CD14-positive monocyte (primary cell): ENCODE results near the gene SCN4A. TPM values are rescaled to one million over a fixed set of nuclear protein-coding genes. Genes with fewer than 3 reads are reported as not detected.
A peak's percentile ranks its signal among the peaks of the same experiment; 100 is the strongest.
"Not testable (repeated sequence)": the region's sequence is repeated elsewhere in the genome, so short reads cannot be mapped to it uniquely, and the experiment has no call there.

ENCODE experiments used
- DNase-seq, 3 donors: peaks; one replicate each; pipeline ENCODE4 v3.0.0-alpha.2; 2011 to 2022
- H2AFZ ChIP-seq: 2 replicates; pipeline ENCODE4 v1.6.0; 2012; ENCODE audit warnings: mild to moderate bottlenecking, low read depth, low read length, inconsistent platforms; ENCODE audit not compliant: insufficient read depth, poor library complexity, severe bottlenecking
- H3K27ac ChIP-seq, 2 donors: 1 replicate in 1 of 2; 2 replicates in 1 of 2; pipeline ENCODE4 v1.5.1; 2012 to 2013; ENCODE audit warnings: low read length in 2 of 2, control low read depth in 1 of 2, inconsistent platforms in 1 of 2, low read depth in 1 of 2, mild to moderate bottlenecking in 1 of 2
- H3K27me3 ChIP-seq, 2 donors: one replicate each; pipeline versions ENCODE4 v1.6.0 to v1.6.1; 2011 to 2013; ENCODE audit warnings: low read length in 2 of 2; ENCODE audit not compliant: control insufficient read depth in 2 of 2, insufficient read depth in 2 of 2
- H3K36me3 ChIP-seq, 2 donors: replicated peaks in 1 of 2; 1 replicate in 1 of 2; 2 replicates in 1 of 2; pipeline versions ENCODE4 v1.5.1 to v1.6.1; 2012 to 2013; ENCODE audit warnings: low read length in 2 of 2, control low read depth in 1 of 2, inconsistent platforms in 1 of 2, mild to moderate bottlenecking in 1 of 2; ENCODE audit not compliant: insufficient read depth in 2 of 2, control insufficient read depth in 1 of 2
- H3K4me1 ChIP-seq, 2 donors: 1 replicate in 1 of 2; 2 replicates in 1 of 2; pipeline versions ENCODE4 v1.5.1 to v1.6.1; 2012 to 2013; ENCODE audit warnings: low read length in 2 of 2, control low read depth in 1 of 2, inconsistent platforms in 1 of 2, mild to moderate bottlenecking in 1 of 2, moderate library complexity in 1 of 2; ENCODE audit not compliant: insufficient read depth in 2 of 2, control insufficient read depth in 1 of 2
- H3K4me2 ChIP-seq: replicated peaks from 2 replicates; pipeline ENCODE3; 2012; ENCODE audit warnings: low read length, moderate library complexity, mild to moderate bottlenecking; ENCODE audit not compliant: poor library complexity, severe bottlenecking; ENCODE audit errors: extremely low read depth
- H3K4me3 ChIP-seq, 3 experiments: fragments of 200-600 bp in 1 of 3; sonication (generic) in 1 of 3; replicated peaks in 1 of 3; 1 replicate in 2 of 3; 2 replicates in 1 of 3; pipeline ENCODE4 v1.5.1; 2011 to 2013; ENCODE audit warnings: low read length in 3 of 3, mild to moderate bottlenecking in 3 of 3, control low read depth in 2 of 3, low read depth in 2 of 3, inconsistent platforms in 1 of 3, moderate library complexity in 1 of 3
- H3K79me2 ChIP-seq: 2 replicates; pipeline ENCODE4 v1.6.0; 2012; ENCODE audit warnings: mild to moderate bottlenecking, control low read depth, inconsistent platforms, low read length, moderate library complexity; ENCODE audit not compliant: insufficient read depth
- H3K9ac ChIP-seq: 2 replicates; pipeline ENCODE4 v1.6.0; 2017; ENCODE audit warnings: low read length, mild to moderate bottlenecking; ENCODE audit not compliant: insufficient read depth, poor library complexity, severe bottlenecking
- H3K9me3 ChIP-seq, 2 donors: replicated peaks in 1 of 2; 1 replicate in 1 of 2; 2 replicates in 1 of 2; pipeline versions ENCODE4 v1.5.1 to v1.6.1; 2012 to 2013; ENCODE audit warnings: low read length in 2 of 2, control low read depth in 1 of 2; ENCODE audit not compliant: control insufficient read depth in 1 of 2, insufficient read depth in 1 of 2
- H4K20me1 ChIP-seq: 2 replicates; pipeline ENCODE4 v1.6.0; 2012; ENCODE audit warnings: mild to moderate bottlenecking, low read length, control low read depth, moderate library complexity; ENCODE audit not compliant: insufficient read depth
- H3K27ac Mint-ChIP-seq, 7 donors: one replicate each; pipeline ENCODE4 v1.8.0; 2020; ENCODE audit warnings: mild to moderate bottlenecking in 7 of 7, mixed read lengths in 7 of 7, moderate library complexity in 6 of 7, inconsistent platforms in 2 of 7
- H3K27me3 Mint-ChIP-seq, 3 donors: one replicate each; pipeline ENCODE4 v1.8.0; 2021 to 2022; ENCODE audit warnings: low read depth in 3 of 3, mild to moderate bottlenecking in 3 of 3, mixed read lengths in 3 of 3, moderate library complexity in 3 of 3, inconsistent platforms in 1 of 3
- H3K36me3 Mint-ChIP-seq, 2 donors: one replicate each; pipeline ENCODE4 v1.8.0; 2020; ENCODE audit warnings: mixed read lengths in 2 of 2, inconsistent platforms in 1 of 2, mild to moderate bottlenecking in 1 of 2
- H3K4me1 Mint-ChIP-seq: one replicate; pipeline ENCODE4 v1.8.0; 2020; ENCODE audit warnings: mild to moderate bottlenecking, mixed read lengths
- H3K4me3 Mint-ChIP-seq, 2 donors: one replicate each; pipeline ENCODE4 v1.8.0; 2020; ENCODE audit warnings: mild to moderate bottlenecking in 2 of 2, mixed read lengths in 2 of 2, moderate library complexity in 1 of 2
- H3K9me3 Mint-ChIP-seq, 7 donors: one replicate each; pipeline ENCODE4 v1.8.0; 2020 to 2022; ENCODE audit warnings: mixed read lengths in 7 of 7, mild to moderate bottlenecking in 6 of 7, moderate library complexity in 6 of 7, inconsistent platforms in 2 of 7
- WGBS: methylation state at CpG from one replicate; pipeline ENCODE4 v1.1.5; 2013; ENCODE audit warnings: missing lambda C conversion rate; ENCODE audit not compliant: insufficient coverage; 5-methylcytosine and 5-hydroxymethylcytosine counted together
- intact Hi-C, 2 donors: fragments of 100-400 bp; cut with micrococcal nuclease; formaldehyde crosslinking; loops; one replicate each; pipeline versions ENCODE4 v1.15.0 to v1.15.1; 2023
- polyA plus RNA-seq, 3 donors: library from polyadenylated mRNA; depleted of rRNA in 1 of 3; unstranded in 2 of 3; stranded (reverse) in 1 of 3; fragments of 300-500 nt in 2 of 3; fragments of >200 nt in 1 of 3; fragmentation: Illumina TruSeq in 2 of 3; gene quantifications; 1 replicate in 2 of 3; 2 replicates in 1 of 3; pipeline ENCODE4 v1.2.3, GENCODE V29; 2012 to 2021
- TF ChIP-seq, protein P1 (sequence below): fragments of 200-600 bp; IDR thresholded peaks from one replicate; pipeline ENCODE4 v1.8.0; 2022; ENCODE audit warnings: antibody characterized with exemption, mild to moderate bottlenecking

The SCN4A gene
- polyA plus RNA-seq, 3 donors, result not detected

DNA sequence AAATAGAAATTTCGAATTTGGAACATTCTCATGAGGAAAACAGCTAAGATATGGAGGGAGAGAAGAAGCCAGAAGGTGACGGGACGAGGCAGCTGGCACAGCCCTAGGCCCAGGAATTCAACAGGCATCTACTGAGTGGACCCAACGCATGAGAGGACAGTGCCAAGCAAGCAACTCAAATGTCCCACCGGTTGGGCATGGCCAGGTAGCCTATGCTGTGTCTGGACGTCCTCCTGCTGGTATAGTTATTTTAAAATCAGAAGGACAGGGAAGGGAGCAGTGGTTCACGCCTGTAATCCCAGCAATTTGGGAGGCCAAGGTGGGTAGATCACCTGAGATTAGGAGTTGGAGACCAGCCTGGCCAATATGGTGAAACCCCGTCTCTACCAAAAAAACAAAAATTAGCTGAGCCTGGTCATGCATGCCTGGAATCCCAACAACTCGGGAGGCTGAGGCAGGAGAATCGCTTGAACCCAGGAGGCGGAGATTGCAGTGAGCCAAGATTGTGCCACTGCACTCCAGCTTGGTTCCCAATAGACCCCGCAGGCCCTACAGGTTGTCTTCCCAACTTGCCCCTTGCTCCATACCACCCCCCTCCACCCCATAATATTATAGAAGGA, 56.0 kb downstream of the SCN4A start:
- H3K4me3 ChIP-seq, result no peak overlapping the region
- H3K27ac ChIP-seq, result no peak overlapping the region
- no peaks in the 10 kb centered on the region for H3K79me2 ChIP-seq
- no peak overlapping the region for H3K9ac ChIP-seq
- no peak overlapping the region for H3K4me2 ChIP-seq
- no peaks in the 10 kb centered on the region for H3K9me3 ChIP-seq
- no peak for DNase-seq
- WGBS, result 96% methylated on average over 11 of the region's 12 CpGs
- Mint-ChIP-seq H3K36me3 (no peaks in the 10 kb centered on the region), H3K4me3 (no peak overlapping the region), H3K27ac (no peak overlapping the region), H3K27me3 (peaks cover 2 to 11% (median 4%) of the 10 kb centered on the region in 3 donors), H3K4me1 (peaks cover 14% of the 10 kb centered on the region), H3K9me3 (no peaks in the 10 kb centered on the region)
- no peak overlapping the region for H2AFZ ChIP-seq
- TF ChIP-seq, protein P1, sequence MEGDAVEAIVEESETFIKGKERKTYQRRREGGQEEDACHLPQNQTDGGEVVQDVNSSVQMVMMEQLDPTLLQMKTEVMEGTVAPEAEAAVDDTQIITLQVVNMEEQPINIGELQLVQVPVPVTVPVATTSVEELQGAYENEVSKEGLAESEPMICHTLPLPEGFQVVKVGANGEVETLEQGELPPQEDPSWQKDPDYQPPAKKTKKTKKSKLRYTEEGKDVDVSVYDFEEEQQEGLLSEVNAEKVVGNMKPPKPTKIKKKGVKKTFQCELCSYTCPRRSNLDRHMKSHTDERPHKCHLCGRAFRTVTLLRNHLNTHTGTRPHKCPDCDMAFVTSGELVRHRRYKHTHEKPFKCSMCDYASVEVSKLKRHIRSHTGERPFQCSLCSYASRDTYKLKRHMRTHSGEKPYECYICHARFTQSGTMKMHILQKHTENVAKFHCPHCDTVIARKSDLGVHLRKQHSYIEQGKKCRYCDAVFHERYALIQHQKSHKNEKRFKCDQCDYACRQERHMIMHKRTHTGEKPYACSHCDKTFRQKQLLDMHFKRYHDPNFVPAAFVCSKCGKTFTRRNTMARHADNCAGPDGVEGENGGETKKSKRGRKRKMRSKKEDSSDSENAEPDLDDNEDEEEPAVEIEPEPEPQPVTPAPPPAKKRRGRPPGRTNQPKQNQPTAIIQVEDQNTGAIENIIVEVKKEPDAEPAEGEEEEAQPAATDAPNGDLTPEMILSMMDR, result no peak
- no peaks in the 10 kb centered on the region for H4K20me1 ChIP-seq
- intact Hi-C loops, result loop anchor here (5.0 to 10.0 kb wide), 3 partner anchors 108 to 216 kb away; partner anchors contain the start of genes ERN1 (in 1 of the 2) and ICAM2 (in 1 of the 2)
- H3K27me3 ChIP-seq, result no peaks in the 10 kb centered on the region
- no peaks in the 10 kb centered on the region for H3K4me1 ChIP-seq
- H3K36me3 ChIP-seq, result no peaks in the 10 kb centered on the region

DNA sequence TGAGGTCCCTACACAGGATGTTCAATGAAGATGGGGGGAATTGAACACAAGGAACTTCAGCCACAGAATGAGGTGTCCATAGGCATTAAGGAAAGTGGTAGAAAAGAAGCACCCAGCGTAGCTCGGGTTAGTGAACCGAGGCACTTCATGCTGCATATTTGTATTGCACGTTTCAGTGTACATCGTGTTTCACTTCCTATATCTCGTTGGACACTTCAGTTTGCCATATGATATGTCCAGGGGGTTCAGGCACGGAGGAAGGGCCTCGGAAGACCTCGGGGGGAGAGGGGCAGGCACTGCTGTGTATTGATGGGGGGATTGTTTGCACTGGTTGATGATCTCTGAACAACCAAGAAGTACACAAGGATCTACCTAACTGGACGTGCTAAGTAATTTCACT, 57.0 kb downstream of the SCN4A start:
- Mint-ChIP-seq H3K27me3 (peaks cover 2 to 11% (median 5%) of the 10 kb centered on the region in 3 donors), H3K4me3 (peak overlapping the region; percentile 12 to 55), H3K4me1 (peaks cover 14% of the 10 kb centered on the region)
- not testable (repeated sequence) for DNase-seq, H3K36me3 ChIP-seq, H3K79me2 ChIP-seq, H3K4me1 ChIP-seq, H3K9me3 Mint-ChIP-seq, H2AFZ ChIP-seq, H3K27ac ChIP-seq, H3K4me2 ChIP-seq, H3K36me3 Mint-ChIP-seq, H3K27me3 ChIP-seq, H3K9ac ChIP-seq, H3K4me3 ChIP-seq, H4K20me1 ChIP-seq, H3K9me3 ChIP-seq, H3K27ac Mint-ChIP-seq
- 30% methylated on average over 3 of the region's 10 CpGs for WGBS
- intact Hi-C loops, result loop anchor here (5.0 to 10.0 kb wide), 3 partner anchors 109 to 217 kb away; partner anchors contain the start of genes ERN1 (in 1 of the 2) and ICAM2 (in 1 of the 2)
